ENCODE data around the gene SMAD6. TPM values are rescaled to one million over a fixed set of nuclear protein-coding genes. Genes with fewer than 3 reads are reported as not detected.

SMAD6 gene
- total and polyA plus RNA-seq, 2 of the 4 experiments (the other 2 are of a cell fraction), result 4.8 to 8.5 TPM

GRCh38 chr15:66778716-66779115 lies 76.7 kb downstream of the SMAD6 start:
- no peak for TF ChIP-seq POLR2A (IDR thresholded peaks at IDR 0.05; ENCODE audit: low read depth, low read length)
- Histone ChIP-seq H3K4me1 (ENCODE audit: control insufficient read depth, insufficient read depth, low read length) (peaks cover 51% of the 10 kb centered on the region), H2BK120ac (ENCODE audit: low read depth, low read length) (peak overlapping the region; percentile 94), H4K91ac (ENCODE audit: insufficient read depth, low read depth, low read length) (peak overlapping the region; percentile 100), H4K20me1 (ENCODE audit: insufficient read depth, low read length) (no peaks in the 10 kb centered on the region), H3K4me3 (ENCODE audit: insufficient read depth, low read depth, low read length) (no peak overlapping the region), H3K79me1 (ENCODE audit: low read depth in 1 of 2, low read length in 2 of 2) (peaks cover 37 to 85% of the 10 kb centered on the region in 2 experiments), H4K8ac (ENCODE audit: low read depth in 2 of 2, low read length in 2 of 2) (peak overlapping the region; percentile 81 to 95; a peak in 3 of 4 replicates), H2AFZ (replicated peaks; ENCODE audit: low read length, poor library complexity) (peak overlapping the region; percentile 44), H3K9me1 (ENCODE audit: insufficient read depth, low read length) (peaks cover 44% of the 10 kb centered on the region), H2AK9ac (replicated peaks; ENCODE audit: low read depth, low read length, poor library complexity) (peak overlapping the region; percentile 71), H2BK15ac (ENCODE audit: low read depth, low read length) (peak overlapping the region; percentile 98), H3K27me3 (ENCODE audit: control insufficient read depth, insufficient read depth, low read length) (no peaks in the 10 kb centered on the region), H2BK20ac (ENCODE audit: low read depth, low read length) (peak overlapping the region; percentile 89), H3K56ac (ENCODE audit: extremely low read depth, insufficient read depth, low read length) (no peak overlapping the region), H3K18ac (ENCODE audit: low read depth, low read length) (peak overlapping the region; percentile 38; the same call in 1 of the 2 replicates), H3K4ac (ENCODE audit: low read depth, low read length) (peak overlapping the region; percentile 99), H3K14ac (replicated peaks; ENCODE audit: low read depth, low read length) (peak overlapping the region; percentile 95), H3K9ac (ENCODE audit: low read depth, low read length) (no peak overlapping the region), H3K23ac (ENCODE audit: low read depth, low read length) (peak overlapping the region; percentile 91), H3K9me3 (ENCODE audit: control insufficient read depth, insufficient read depth, low read length) (no peaks in the 10 kb centered on the region), H3K36me3 (ENCODE audit: control insufficient read depth, insufficient read depth, low read length) (peaks cover 5% of the 10 kb centered on the region; the same call in 1 of the 2 replicates), H3K4me2 (ENCODE audit: low read depth, low read length) (no peak overlapping the region), H3K27ac (ENCODE audit: insufficient read depth, low read length) (peak overlapping the region; percentile 67; the same call in 1 of the 2 replicates), H4K5ac (ENCODE audit: low read depth, low read length) (peak overlapping the region; percentile 47; the same call in 1 of the 2 replicates), H2BK5ac (ENCODE audit: low read depth, low read length, poor library complexity, severe bottlenecking) (peak overlapping the region; percentile 84), H2AK5ac (ENCODE audit: low read depth, low read length) (peak overlapping the region; percentile 95)
- dilution Hi-C loops (cut with HindIII; ENCODE audit: low sequenced_read_pairs, unreplicated experiment), result no loop called here
- intact Hi-C loops (cut with micrococcal nuclease), result no loop called here
- in situ Hi-C loops (cut with MboI; ENCODE audit: low sequenced_read_pairs), result no loop called here
- no TSS peak for BruUV-seq (replicated peaks)
- ChIA-PET POLR2A (ENCODE audit: unreplicated experiment) (no interaction called here), CTCF (interaction anchor here (0.9 to 2.3 kb wide), 3 partner anchors 10 to 73 kb away, joined by 4 to 5 read pairs (median 5); no protein-coding TSS in a partner anchor)
- 60% methylated on average over 2 of the region's 8 CpGs; no CpG with 5 or more reads in 1 of the 2 experiments for WGBS, 2 experiments (ENCODE audit: extremely low coverage in 2 of 2, insufficient read length in 1 of 2)
- DNase-seq (no peak), ATAC-seq (ENCODE audit: low read depth) (no peak)

Measured in IMR-90 (cell line).